HepG2 (cell line): ENCODE data around the gene NAA38. TPM values are rescaled to one million over a fixed set of nuclear protein-coding genes. Genes with fewer than 3 reads are reported as not detected.

ENCODE experiments used
- ATAC-seq: fragments of 200-7000 bp; cut with Tn5 transposase; 3 replicates; pipeline ENCODE4 v1.9.1; 2020; ENCODE audit warnings: mild to moderate bottlenecking, moderate library complexity
- BruUV-seq: library from RNA; stranded (reverse); fragments of 400-500 nt; replicated peaks from 2 replicates; lab custom pipeline; 2021; lab: Mats Ljungman, UMichigan
- CTCF ChIA-PET: fragments of 300-600 bp; formaldehyde crosslinking; extraction: SDS; loops from one replicate; lab custom pipeline; 2021; ENCODE audit warnings: low total read pairs, inconsistent platforms, low intra/inter-chr PET ratio; lab: Yijun Ruan, JAX
- POLR2A ChIA-PET: fragments of 350-600 bp; sonication (Branson Sonifier 250); formaldehyde crosslinking; loops from one replicate; lab custom pipeline; 2020; ENCODE audit warnings: antibody characterized with exemption, inconsistent platforms; lab: Yijun Ruan, JAX
- DNase-seq: peaks from one replicate; pipeline ENCODE4 v3.0.0-alpha.2; 2015; ENCODE audit warnings: low spot score
- FAIRE-seq: peaks from 3 replicates; lab custom pipeline; 2011; peaks lifted over from hg19 to GRCh38; lab: Jason Lieb, UNC
- H2AFZ ChIP-seq: one replicate; pipeline ENCODE4 v1.6.1; 2011; ENCODE audit warnings: low read length, inconsistent platforms
- H3K27ac ChIP-seq: fragments of 300-600 bp; 3 replicates; pipeline ENCODE4 v1.8.0; 2011; ENCODE audit warnings: mixed run types, mild to moderate bottlenecking, mixed read lengths, low read length, inconsistent platforms; ENCODE audit not compliant: insufficient read depth; ENCODE audit errors: extremely low read length
- H3K27me3 ChIP-seq, 2 experiments: fragments of 200-600 bp in 1 of 2; 2 replicates in 1 of 2; 3 replicates in 1 of 2; pipeline versions ENCODE4 v1.6.0 to v1.8.0; 2011; ENCODE audit warnings: low read length in 2 of 2, mild to moderate bottlenecking in 2 of 2, moderate library complexity in 2 of 2, inconsistent platforms in 1 of 2; ENCODE audit not compliant: insufficient read depth in 2 of 2, control insufficient read depth in 1 of 2
- H3K36me3 ChIP-seq, 2 experiments: fragments of 200-600 bp in 1 of 2; replicated peaks in 1 of 2; 2 replicates in 1 of 2; 3 replicates in 1 of 2; pipeline versions ENCODE4 v1.5.1 to v1.8.0; 2011; ENCODE audit warnings: low read length in 2 of 2, inconsistent platforms in 1 of 2; ENCODE audit not compliant: insufficient read depth in 2 of 2, control insufficient read depth in 1 of 2
- H3K4me1 ChIP-seq: 2 replicates; pipeline ENCODE4 v1.5.1; 2012; ENCODE audit warnings: low read length, inconsistent platforms; ENCODE audit not compliant: insufficient read depth
- H3K4me2 ChIP-seq: 2 replicates; pipeline ENCODE4 v1.6.0; 2011; ENCODE audit warnings: low read depth, low read length, inconsistent platforms
- H3K4me3 ChIP-seq, 3 experiments: fragments of 200-600 bp in 1 of 3; sonication (generic), shearing (Covaris generic) in 1 of 3; replicated peaks in 1 of 3; 2 replicates each; pipeline ENCODE4 v1.5.1; 2011 to 2016; ENCODE audit warnings: low read length in 3 of 3, inconsistent platforms in 2 of 3, low read depth in 2 of 3, mild to moderate bottlenecking in 2 of 3, control low read depth in 1 of 3, mixed read lengths in 1 of 3; ENCODE audit not compliant: insufficient read depth in 1 of 3
- H3K79me2 ChIP-seq: one replicate; pipeline ENCODE4 v1.6.1; 2011; ENCODE audit warnings: low read length, inconsistent platforms; ENCODE audit not compliant: insufficient read depth
- H3K9ac ChIP-seq: 2 replicates; pipeline ENCODE4 v1.6.0; 2011; ENCODE audit warnings: mild to moderate bottlenecking, low read depth, low read length, inconsistent platforms; ENCODE audit not compliant: insufficient read depth
- H3K9me3 ChIP-seq: 2 replicates; pipeline ENCODE4 v1.5.1; 2012; ENCODE audit warnings: mild to moderate bottlenecking, low read length
- H4K20me1 ChIP-seq: 2 replicates; pipeline ENCODE4 v1.6.0; 2011; ENCODE audit warnings: inconsistent platforms, mild to moderate bottlenecking, low read length, moderate library complexity; ENCODE audit not compliant: insufficient read depth
- CHD2 ChIP-seq: IDR thresholded peaks from 2 replicates; pipeline ENCODE4 v1.6.1; 2011; ENCODE audit warnings: low read depth, low read length, improper control_type of control experiment
- ELF3 ChIP-seq: IDR thresholded peaks from 2 replicates; pipeline ENCODE4 v1.6.1; 2016; ENCODE audit warnings: missing genetic modification reagents, missing compliant biosample characterization
- EZH2 ChIP-seq: conservative IDR thresholded peaks from 2 replicates; pipeline ENCODE4 v1.6.1; 2012; ENCODE audit warnings: mild to moderate bottlenecking, low read depth, low read length, moderate library complexity
- JDP2 ChIP-seq: sonication (generic); formaldehyde crosslinking; IDR thresholded peaks from 2 replicates; pipeline ENCODE4 v1.8.1; 2022; ENCODE audit warnings: missing genetic modification reagents, borderline replicate concordance
- KLF16 ChIP-seq, 2 experiments: sonication (generic) in 1 of 2; formaldehyde crosslinking in 1 of 2; IDR thresholded peaks; 2 replicates each; pipeline versions ENCODE4 v1.6.1 to v1.8.0; 2016 to 2023; ENCODE audit warnings: missing genetic modification reagents in 2 of 2, missing compliant biosample characterization in 1 of 2
- MTA1 ChIP-seq: sonication (generic); formaldehyde crosslinking; IDR thresholded peaks from 2 replicates; pipeline ENCODE4 v1.4.0; 2020; ENCODE audit warnings: missing genetic modification reagents, mild to moderate bottlenecking, borderline replicate concordance
- NR2C2 ChIP-seq: sonication (generic); formaldehyde crosslinking; IDR thresholded peaks from 2 replicates; pipeline ENCODE4 v1.4.0; 2020; ENCODE audit warnings: missing genetic modification reagents, mild to moderate bottlenecking, moderate library complexity, borderline replicate concordance
- SAP130 ChIP-seq: IDR thresholded peaks from 2 replicates; pipeline ENCODE4 v1.6.1; 2016; ENCODE audit warnings: low read depth
- SP1 ChIP-seq, 2 experiments: fragments of 450-650 bp in 1 of 2; sonication (generic) in 1 of 2; formaldehyde crosslinking in 1 of 2; IDR thresholded peaks; 2 replicates each; pipeline versions ENCODE4 v1.4.0 to v1.6.1; 2016 to 2020; ENCODE audit warnings: missing genetic modification reagents in 1 of 2
- TEAD3 ChIP-seq: optimal IDR thresholded peaks from 2 replicates; pipeline ENCODE3; 2016; ENCODE audit warnings: borderline replicate concordance
- ZNF501 ChIP-seq: sonication (generic); formaldehyde crosslinking; IDR thresholded peaks from 2 replicates; pipeline ENCODE4 v1.5.1; 2020; ENCODE audit warnings: mild to moderate bottlenecking, moderate library complexity, missing genetic modification reagents
- ZNF678 ChIP-seq: sonication (generic); formaldehyde crosslinking; IDR thresholded peaks from 2 replicates; pipeline ENCODE4 v1.4.0; 2020; ENCODE audit warnings: mild to moderate bottlenecking, missing genetic modification reagents
- ZNF709 ChIP-seq: sonication (generic); formaldehyde crosslinking; IDR thresholded peaks from 2 replicates; pipeline ENCODE4 v1.5.0; 2020; ENCODE audit warnings: mild to moderate bottlenecking, missing genetic modification reagents
- ZNF749 ChIP-seq: sonication (generic); formaldehyde crosslinking; IDR thresholded peaks from 2 replicates; pipeline ENCODE4 v1.8.0; 2022; ENCODE audit warnings: mild to moderate bottlenecking, missing genetic modification reagents, moderate library complexity, borderline replicate concordance
- WGBS: methylation state at CpG from one replicate; pipeline ENCODE4 v1.1.6; 2017; ENCODE audit warnings: low lambda C conversion rate; 5-methylcytosine and 5-hydroxymethylcytosine counted together
- in situ Hi-C: cut with HindIII; loops from 2 replicates; pipeline ENCODE4 v1.10.0; 2017; ENCODE audit warnings: low pct_unique_long_range_greater_than_20kb; ENCODE audit not compliant: extremely low pct_ligation_motif_present
- intact Hi-C: fragments of 100-400 bp; cut with micrococcal nuclease; formaldehyde crosslinking; loops from one replicate; pipeline ENCODE4 v1.10.0; 2022; ENCODE audit not compliant: unreplicated experiment
- polyA plus RNA-seq, 8 experiments: library from polyadenylated mRNA; depleted of rRNA in 3 of 8; stranded (reverse) in 7 of 8; unstranded in 1 of 8; fragments of >200 nt; fragmentation: Illumina TruSeq in 4 of 8; extraction: Trizol in 4 of 8; gene quantifications; 2 replicates each; pipeline versions ENCODE4 v1.2.1 to v1.2.3, GENCODE V29; 2011 to 2016; ENCODE audit warnings: low read depth in 4 of 8, missing spikeins in 1 of 8, mixed read lengths in 1 of 8; ENCODE audit not compliant: insufficient read depth in 1 of 8
- total RNA-seq, 5 experiments: library from RNA; depleted of rRNA; stranded (reverse); fragments of >200 nt; fragmentation: Illumina TruSeq; extraction: Trizol; gene quantifications; 2 replicates each; pipeline ENCODE4 v1.2.3, GENCODE V29; 2016; ENCODE audit warnings: low read depth in 1 of 5
- TF ChIP-seq, protein P1 (sequence below): sonication (generic); formaldehyde crosslinking; IDR thresholded peaks from 2 replicates; pipeline ENCODE4 v1.4.0; 2020; ENCODE audit warnings: missing genetic modification reagents, borderline replicate concordance
- TF ChIP-seq, protein P2 (sequence below): sonication (generic); formaldehyde crosslinking; IDR thresholded peaks from 2 replicates; pipeline ENCODE4 v1.4.0; 2020; ENCODE audit warnings: mild to moderate bottlenecking, low read depth, missing genetic modification reagents

The NAA38 gene
- total and polyA plus RNA-seq, 2 of the 13 experiments (the other 11 are each of a cell fraction or from before 2014, with no cell fraction given): 46.9 to 91.6 TPM

DNA sequence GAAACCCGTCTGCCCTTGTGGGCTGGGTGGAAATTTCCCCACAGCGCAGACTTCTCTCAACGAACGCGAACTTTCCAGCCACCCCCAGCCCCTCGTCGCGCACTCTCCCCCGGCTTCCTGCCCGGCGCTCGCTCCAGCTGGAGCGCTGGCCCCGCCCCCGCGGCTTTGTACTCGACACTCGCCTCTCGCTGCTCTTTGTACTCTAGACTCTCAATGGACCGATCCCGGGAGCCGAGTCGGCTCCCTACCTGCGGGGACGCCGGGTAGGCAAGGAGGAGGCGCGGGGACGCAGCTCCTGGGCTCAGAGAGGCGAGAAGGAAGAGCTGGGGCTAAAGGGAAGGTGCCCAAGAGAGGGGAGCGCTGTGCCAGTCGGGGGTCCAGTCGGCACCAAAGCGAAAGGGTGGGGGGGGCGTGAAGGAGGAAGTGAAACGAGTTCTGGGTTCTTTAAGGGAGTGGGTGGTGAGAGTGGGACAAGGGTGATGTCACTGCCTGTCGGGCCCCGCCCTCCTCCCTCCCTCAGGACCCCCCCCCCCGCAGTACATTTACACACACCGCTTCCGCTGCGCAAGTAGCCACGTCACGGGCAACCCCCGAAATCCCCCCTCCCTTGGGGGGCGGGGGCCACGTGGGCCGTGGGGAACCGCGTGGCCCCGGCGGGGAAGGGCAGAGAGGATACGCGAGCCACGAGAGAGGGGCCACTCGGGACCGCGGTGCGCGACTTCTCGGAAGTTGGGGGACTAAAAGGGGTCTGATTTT is 13.6 kb downstream of the NAA38 start (continued):
- no peak for TF ChIP-seq CHD2
- TF ChIP-seq JDP2: no peak; the same call in 1 of the 2 replicates
- TF ChIP-seq EZH2: no peak
- peak; percentile 90 for TF ChIP-seq SAP130 (CRISPR knock-in tag)
- no peak for TF ChIP-seq SP1 (IDR thresholded peaks at IDR 0.05)
- peak; percentile 37; the same call in 1 of the 2 replicates for TF ChIP-seq SP1 (CRISPR knock-in tag; IDR thresholded peaks at IDR 0.05)
- no peak; the same call in 1 of the 2 replicates for TF ChIP-seq ZNF501 (CRISPR knock-in tag)

DNA sequence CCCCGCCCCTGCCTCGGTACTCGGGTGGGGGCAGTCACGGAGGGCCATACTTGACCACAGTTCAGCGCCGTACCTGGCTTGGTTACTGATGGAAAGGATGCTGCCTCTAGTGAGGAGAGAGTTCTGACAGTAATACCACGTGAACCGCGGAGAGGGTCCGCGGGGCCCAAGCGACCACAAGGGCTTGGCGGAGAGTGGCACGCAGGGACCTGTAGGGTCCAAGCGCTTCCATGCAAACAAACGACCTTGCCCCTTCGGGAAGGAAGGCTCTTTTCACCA is 14.2 kb downstream of the NAA38 start:
- Histone ChIP-seq H3K79me2 (peaks cover 54% of the 10 kb centered on the region), H3K9ac (peak overlapping the region; percentile 96), H4K20me1 (peaks cover 26% of the 10 kb centered on the region), H3K27me3 (peaks cover 0 to 3% of the 10 kb centered on the region in 2 experiments; a peak in 1 of 5 replicates), H3K4me1 (peaks cover 40% of the 10 kb centered on the region), H3K36me3 (peaks cover 19 to 20% of the 10 kb centered on the region in 2 experiments; a peak in 4 of 5 replicates), H2AFZ (no peak overlapping the region), H3K9me3 (no peaks in the 10 kb centered on the region), H3K27ac (peak overlapping the region; percentile 97), H3K4me2 (peak overlapping the region; percentile 99), H3K4me3 (peak overlapping the region; percentile 83 to 95 (median 86))
- ChIA-PET POLR2A (interaction anchor here (1.2 to 6.4 kb wide), 7 partner anchors 8 to 440 kb away, joined by 3 to 159 read pairs (median 5); partner anchors contain the start of genes CNTROB, CYB5D1, KDM6B and NAA38), CTCF (no interaction called here)
- in situ Hi-C loops (loop anchor here (10.0 kb wide), 1 partner anchor 268 kb away; the partner anchor contains the start of gene CD68), intact Hi-C loops (loop anchor here (5.0 kb wide), 1 partner anchor 199 kb away; no protein-coding TSS in a partner anchor)
- no peak for ATAC-seq
- no peak for DNase-seq
- 0% methylated on average over 7 of the region's 17 CpGs for WGBS
- no peak for FAIRE-seq
- BruUV-seq: TSS peak; percentile 68
- TF ChIP-seq ELF3 (no peak), NR2C2 (0 out of 2 replicates have a peak, but pooled peaks have one; percentile 6), ZNF749 (no peak), ZNF678 (peak; percentile 84; the same call in 1 of the 2 replicates), MTA1 (0 out of 2 replicates have a peak, but pooled peaks have one; percentile 11), ZNF709 (CRISPR knock-in tag) (0 out of 2 replicates have a peak, but pooled peaks have one; percentile 27), KLF16 (CRISPR knock-in tag; IDR thresholded peaks at IDR 0.05) (peak in 1 of 2 experiments; percentile 10; a peak in 1 of 4 replicates), TEAD3 (peak; percentile 31)
- TF ChIP-seq, protein P1, sequence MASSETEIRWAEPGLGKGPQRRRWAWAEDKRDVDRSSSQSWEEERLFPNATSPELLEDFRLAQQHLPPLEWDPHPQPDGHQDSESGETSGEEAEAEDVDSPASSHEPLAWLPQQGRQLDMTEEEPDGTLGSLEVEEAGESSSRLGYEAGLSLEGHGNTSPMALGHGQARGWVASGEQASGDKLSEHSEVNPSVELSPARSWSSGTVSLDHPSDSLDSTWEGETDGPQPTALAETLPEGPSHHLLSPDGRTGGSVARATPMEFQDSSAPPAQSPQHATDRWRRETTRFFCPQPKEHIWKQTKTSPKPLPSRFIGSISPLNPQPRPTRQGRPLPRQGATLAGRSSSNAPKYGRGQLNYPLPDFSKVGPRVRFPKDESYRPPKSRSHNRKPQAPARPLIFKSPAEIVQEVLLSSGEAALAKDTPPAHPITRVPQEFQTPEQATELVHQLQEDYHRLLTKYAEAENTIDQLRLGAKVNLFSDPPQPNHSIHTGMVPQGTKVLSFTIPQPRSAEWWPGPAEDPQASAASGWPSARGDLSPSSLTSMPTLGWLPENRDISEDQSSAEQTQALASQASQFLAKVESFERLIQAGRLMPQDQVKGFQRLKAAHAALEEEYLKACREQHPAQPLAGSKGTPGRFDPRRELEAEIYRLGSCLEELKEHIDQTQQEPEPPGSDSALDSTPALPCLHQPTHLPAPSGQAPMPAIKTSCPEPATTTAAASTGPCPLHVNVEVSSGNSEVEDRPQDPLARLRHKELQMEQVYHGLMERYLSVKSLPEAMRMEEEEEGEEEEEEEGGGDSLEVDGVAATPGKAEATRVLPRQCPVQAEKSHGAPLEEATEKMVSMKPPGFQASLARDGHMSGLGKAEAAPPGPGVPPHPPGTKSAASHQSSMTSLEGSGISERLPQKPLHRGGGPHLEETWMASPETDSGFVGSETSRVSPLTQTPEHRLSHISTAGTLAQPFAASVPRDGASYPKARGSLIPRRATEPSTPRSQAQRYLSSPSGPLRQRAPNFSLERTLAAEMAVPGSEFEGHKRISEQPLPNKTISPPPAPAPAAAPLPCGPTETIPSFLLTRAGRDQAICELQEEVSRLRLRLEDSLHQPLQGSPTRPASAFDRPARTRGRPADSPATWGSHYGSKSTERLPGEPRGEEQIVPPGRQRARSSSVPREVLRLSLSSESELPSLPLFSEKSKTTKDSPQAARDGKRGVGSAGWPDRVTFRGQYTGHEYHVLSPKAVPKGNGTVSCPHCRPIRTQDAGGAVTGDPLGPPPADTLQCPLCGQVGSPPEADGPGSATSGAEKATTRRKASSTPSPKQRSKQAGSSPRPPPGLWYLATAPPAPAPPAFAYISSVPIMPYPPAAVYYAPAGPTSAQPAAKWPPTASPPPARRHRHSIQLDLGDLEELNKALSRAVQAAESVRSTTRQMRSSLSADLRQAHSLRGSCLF: no peak
- TF ChIP-seq, protein P2, sequence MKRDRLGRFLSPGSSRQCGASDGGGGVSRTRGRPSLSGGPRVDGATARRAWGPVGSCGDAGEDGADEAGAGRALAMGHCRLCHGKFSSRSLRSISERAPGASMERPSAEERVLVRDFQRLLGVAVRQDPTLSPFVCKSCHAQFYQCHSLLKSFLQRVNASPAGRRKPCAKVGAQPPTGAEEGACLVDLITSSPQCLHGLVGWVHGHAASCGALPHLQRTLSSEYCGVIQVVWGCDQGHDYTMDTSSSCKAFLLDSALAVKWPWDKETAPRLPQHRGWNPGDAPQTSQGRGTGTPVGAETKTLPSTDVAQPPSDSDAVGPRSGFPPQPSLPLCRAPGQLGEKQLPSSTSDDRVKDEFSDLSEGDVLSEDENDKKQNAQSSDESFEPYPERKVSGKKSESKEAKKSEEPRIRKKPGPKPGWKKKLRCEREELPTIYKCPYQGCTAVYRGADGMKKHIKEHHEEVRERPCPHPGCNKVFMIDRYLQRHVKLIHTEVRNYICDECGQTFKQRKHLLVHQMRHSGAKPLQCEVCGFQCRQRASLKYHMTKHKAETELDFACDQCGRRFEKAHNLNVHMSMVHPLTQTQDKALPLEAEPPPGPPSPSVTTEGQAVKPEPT (CRISPR knock-in tag): 0 out of 2 replicates have a peak, but pooled peaks have one; percentile 21
